ENCODE measurements around the gene DUSP9.

DUSP9 gene

DNA sequence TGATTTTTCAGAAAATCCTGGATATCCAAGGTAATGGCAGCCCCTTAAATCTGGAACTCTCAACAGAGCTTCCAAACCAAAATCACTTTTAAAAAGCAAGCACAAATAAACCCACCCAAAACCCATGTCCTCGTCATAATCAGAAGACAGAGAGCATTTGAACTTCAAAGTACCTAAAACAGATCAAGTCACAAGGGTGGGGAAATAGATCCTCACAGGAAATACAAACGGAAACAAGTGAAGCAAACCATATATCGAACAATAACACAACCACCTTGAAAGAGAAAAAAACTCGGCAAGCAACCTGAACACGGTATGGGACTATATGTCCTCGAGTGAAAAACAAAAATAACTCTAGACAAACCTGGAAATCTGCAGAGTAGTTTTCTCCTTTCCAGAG, 32.2 kb upstream of the DUSP9 start:
- no peak overlapping the region for H3K27ac ChIP-seq (replicated peaks)
- DNase-seq (ENCODE audit: low read depth in 1 of 2, low spot score in 1 of 2): no peak
- no peaks in the 10 kb centered on the region for H3K27me3 ChIP-seq (ENCODE audit: insufficient read depth, poor library complexity, severe bottlenecking)
- TF ChIP-seq, protein P1, sequence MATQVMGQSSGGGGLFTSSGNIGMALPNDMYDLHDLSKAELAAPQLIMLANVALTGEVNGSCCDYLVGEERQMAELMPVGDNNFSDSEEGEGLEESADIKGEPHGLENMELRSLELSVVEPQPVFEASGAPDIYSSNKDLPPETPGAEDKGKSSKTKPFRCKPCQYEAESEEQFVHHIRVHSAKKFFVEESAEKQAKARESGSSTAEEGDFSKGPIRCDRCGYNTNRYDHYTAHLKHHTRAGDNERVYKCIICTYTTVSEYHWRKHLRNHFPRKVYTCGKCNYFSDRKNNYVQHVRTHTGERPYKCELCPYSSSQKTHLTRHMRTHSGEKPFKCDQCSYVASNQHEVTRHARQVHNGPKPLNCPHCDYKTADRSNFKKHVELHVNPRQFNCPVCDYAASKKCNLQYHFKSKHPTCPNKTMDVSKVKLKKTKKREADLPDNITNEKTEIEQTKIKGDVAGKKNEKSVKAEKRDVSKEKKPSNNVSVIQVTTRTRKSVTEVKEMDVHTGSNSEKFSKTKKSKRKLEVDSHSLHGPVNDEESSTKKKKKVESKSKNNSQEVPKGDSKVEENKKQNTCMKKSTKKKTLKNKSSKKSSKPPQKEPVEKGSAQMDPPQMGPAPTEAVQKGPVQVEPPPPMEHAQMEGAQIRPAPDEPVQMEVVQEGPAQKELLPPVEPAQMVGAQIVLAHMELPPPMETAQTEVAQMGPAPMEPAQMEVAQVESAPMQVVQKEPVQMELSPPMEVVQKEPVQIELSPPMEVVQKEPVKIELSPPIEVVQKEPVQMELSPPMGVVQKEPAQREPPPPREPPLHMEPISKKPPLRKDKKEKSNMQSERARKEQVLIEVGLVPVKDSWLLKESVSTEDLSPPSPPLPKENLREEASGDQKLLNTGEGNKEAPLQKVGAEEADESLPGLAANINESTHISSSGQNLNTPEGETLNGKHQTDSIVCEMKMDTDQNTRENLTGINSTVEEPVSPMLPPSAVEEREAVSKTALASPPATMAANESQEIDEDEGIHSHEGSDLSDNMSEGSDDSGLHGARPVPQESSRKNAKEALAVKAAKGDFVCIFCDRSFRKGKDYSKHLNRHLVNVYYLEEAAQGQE (IDR thresholded peaks at IDR 0.05; ENCODE audit: insufficient replicate concordance, low read depth): no peak
- TF ChIP-seq GABPA (IDR thresholded peaks at IDR 0.05; ENCODE audit: low read depth) (no peak), SPI1 (IDR thresholded peaks at IDR 0.05; ENCODE audit: borderline replicate concordance, low read depth) (no peak), POLR2AphosphoS5 (IDR thresholded peaks at IDR 0.05; ENCODE audit: low read depth) (no peak)
- TF ChIP-seq, protein P2, sequence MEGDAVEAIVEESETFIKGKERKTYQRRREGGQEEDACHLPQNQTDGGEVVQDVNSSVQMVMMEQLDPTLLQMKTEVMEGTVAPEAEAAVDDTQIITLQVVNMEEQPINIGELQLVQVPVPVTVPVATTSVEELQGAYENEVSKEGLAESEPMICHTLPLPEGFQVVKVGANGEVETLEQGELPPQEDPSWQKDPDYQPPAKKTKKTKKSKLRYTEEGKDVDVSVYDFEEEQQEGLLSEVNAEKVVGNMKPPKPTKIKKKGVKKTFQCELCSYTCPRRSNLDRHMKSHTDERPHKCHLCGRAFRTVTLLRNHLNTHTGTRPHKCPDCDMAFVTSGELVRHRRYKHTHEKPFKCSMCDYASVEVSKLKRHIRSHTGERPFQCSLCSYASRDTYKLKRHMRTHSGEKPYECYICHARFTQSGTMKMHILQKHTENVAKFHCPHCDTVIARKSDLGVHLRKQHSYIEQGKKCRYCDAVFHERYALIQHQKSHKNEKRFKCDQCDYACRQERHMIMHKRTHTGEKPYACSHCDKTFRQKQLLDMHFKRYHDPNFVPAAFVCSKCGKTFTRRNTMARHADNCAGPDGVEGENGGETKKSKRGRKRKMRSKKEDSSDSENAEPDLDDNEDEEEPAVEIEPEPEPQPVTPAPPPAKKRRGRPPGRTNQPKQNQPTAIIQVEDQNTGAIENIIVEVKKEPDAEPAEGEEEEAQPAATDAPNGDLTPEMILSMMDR (IDR thresholded peaks at IDR 0.05; ENCODE audit: insufficient read depth, low read length): no peak
- no peak overlapping the region for H3K4me3 ChIP-seq (replicated peaks; ENCODE audit: insufficient read depth, low read length)

DNA sequence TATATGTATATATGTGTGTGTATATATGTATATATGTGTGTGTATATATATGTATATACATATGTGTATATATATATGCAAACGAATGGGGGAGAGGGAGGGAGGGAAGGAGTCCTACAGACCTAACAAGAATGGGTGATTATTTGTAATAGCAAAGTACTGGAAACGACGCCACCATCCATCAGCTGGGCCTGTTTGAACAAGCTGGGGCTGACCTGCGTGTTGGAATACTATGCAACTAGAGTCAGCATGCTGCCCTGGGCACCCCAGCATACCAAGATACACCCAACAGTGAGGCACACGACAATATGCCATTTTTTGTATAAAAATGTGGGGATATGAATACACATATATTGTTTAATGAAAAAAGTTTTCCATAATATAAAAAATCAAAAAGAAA, 26.4 kb upstream of the DUSP9 start:
- no peak for DNase-seq (ENCODE audit: low read depth in 1 of 2, low spot score in 1 of 2)
- TF ChIP-seq GABPA (IDR thresholded peaks at IDR 0.05; ENCODE audit: low read depth): no peak
- no peak for TF ChIP-seq POLR2AphosphoS5 (IDR thresholded peaks at IDR 0.05; ENCODE audit: low read depth)
- TF ChIP-seq, protein P1 (IDR thresholded peaks at IDR 0.05; ENCODE audit: insufficient replicate concordance, low read depth): no peak
- TF ChIP-seq, protein P2 (IDR thresholded peaks at IDR 0.05; ENCODE audit: insufficient read depth, low read length): no peak
- no peak for TF ChIP-seq SPI1 (IDR thresholded peaks at IDR 0.05; ENCODE audit: borderline replicate concordance, low read depth)
- Histone ChIP-seq H3K27me3 (ENCODE audit: insufficient read depth, poor library complexity, severe bottlenecking) (no peaks in the 10 kb centered on the region), H3K27ac (replicated peaks) (no peak overlapping the region), H3K4me3 (replicated peaks; ENCODE audit: insufficient read depth, low read length) (no peak overlapping the region)

DNA sequence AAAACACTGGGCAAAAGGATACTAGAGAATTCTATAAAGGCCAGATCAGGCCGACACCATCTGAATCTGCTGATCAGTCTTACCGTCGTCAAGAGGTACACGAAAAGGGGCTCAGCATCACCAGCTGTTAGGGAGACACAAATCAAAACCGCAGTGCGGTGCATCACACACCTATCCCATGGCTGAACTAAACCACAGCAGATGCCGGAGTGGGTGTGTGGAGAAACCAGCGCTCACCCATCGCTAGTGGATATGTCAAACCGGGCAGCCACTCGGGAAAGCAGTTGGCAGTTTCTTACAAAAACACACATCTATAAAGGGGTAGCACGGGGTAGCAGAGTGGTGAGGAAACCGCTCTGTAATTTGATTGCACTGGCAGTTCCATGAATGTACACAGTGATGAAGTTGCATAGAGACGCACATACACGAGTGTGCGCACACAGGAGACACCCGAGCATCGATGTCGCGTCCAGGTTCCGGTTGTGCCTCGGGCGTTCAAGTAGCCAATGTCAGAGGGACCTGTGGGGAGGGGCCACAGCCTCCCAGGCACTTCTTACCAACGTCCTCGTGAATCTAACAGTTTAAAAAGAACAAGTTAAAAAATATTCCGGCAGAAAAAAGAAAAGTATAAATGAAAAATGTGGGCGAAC, 24.9 kb upstream of the DUSP9 start:
- no peak overlapping the region for H3K27ac ChIP-seq (replicated peaks)
- DNase-seq (ENCODE audit: low read depth in 1 of 2, low spot score in 1 of 2): no peak
- H3K27me3 ChIP-seq (ENCODE audit: insufficient read depth, poor library complexity, severe bottlenecking): no peaks in the 10 kb centered on the region
- H3K4me3 ChIP-seq (replicated peaks; ENCODE audit: insufficient read depth, low read length): no peak overlapping the region
- TF ChIP-seq, protein P1 (IDR thresholded peaks at IDR 0.05; ENCODE audit: insufficient replicate concordance, low read depth): no peak
- TF ChIP-seq GABPA (IDR thresholded peaks at IDR 0.05; ENCODE audit: low read depth) (no peak), POLR2AphosphoS5 (IDR thresholded peaks at IDR 0.05; ENCODE audit: low read depth) (no peak), SPI1 (IDR thresholded peaks at IDR 0.05; ENCODE audit: borderline replicate concordance, low read depth) (no peak)
- TF ChIP-seq, protein P2 (IDR thresholded peaks at IDR 0.05; ENCODE audit: insufficient read depth, low read length): no peak

All from HL-60 (cell line).